Fibroblast of skin of right quadriceps (primary cell): Measurements from ENCODE around the gene SH3RF2.

Experiments used
- DNase-seq: peaks from one replicate; pipeline ENCODE4 v3.0.0-alpha.2; 2013

The SH3RF2 gene

GRCh38 chr5:146049704-146050026 is 113.3 kb downstream of the SH3RF2 start:
- DNase-seq = no peak

- DNase-seq = no peak
Observed at GRCh38 chr5:146050086-146050485, 113.7 kb downstream of the SH3RF2 start.

- peak; percentile 68 for DNase-seq
Observed at GRCh38 chr5:146051678-146052077, 115.3 kb downstream of the SH3RF2 start.

DNA sequence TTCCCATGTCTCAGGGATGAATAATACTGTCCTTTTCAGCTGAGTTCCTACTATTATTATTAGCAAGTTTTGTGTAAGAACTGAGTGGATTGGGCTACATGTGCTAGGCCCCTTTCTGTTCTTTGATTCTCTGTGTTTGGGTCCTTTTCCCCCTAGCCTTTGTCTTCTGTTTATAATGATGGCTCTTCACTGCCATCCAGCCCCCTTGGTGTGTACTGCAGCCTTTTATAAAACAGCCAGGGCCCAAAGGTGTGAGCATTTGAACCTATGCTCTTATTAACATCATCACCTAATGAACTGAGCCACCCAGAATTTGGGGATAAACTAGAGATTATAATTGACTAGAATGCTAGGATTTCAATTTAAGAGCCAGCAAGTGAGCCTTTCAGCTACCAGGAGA is 116.4 kb downstream of the SH3RF2 start:
- no peak for DNase-seq

- DNase-seq = no peak
Observed at GRCh38 chr5:146055432-146055831, 119.1 kb downstream of the SH3RF2 start.

GRCh38 chr5:146059460-146060220 is 123.3 kb downstream of the SH3RF2 start:
- peak; percentile 10 for DNase-seq

DNA sequence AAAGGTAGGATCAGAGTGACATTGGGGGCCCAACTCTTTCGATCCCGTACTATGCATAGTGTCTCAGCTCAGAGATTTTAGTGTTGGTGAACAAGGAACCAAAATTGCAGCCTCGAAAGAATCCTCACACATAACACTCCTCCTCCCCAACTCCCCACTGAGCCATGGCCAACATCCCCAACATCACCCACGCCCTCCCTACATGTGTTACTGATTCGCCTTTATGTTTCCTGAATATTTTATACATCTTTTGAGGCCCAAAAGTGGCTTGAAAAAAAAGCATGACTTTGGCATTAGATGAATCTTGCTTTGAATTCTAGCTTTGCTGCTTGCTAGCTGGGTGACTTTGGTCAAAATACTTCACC is 123.8 kb downstream of the SH3RF2 start:
- no peak for DNase-seq

GRCh38 chr5:146066968-146067367 is 130.6 kb downstream of the SH3RF2 start:
- DNase-seq = no peak

- no peak for DNase-seq
Observed at GRCh38 chr5:146068206-146068605, 131.8 kb downstream of the SH3RF2 start.

- DNase-seq = no peak
Observed at GRCh38 chr5:146068977-146069779, 132.8 kb downstream of the SH3RF2 start.

GRCh38 chr5:146069780-146070099 is 133.4 kb downstream of the SH3RF2 start:
- DNase-seq = no peak

DNA sequence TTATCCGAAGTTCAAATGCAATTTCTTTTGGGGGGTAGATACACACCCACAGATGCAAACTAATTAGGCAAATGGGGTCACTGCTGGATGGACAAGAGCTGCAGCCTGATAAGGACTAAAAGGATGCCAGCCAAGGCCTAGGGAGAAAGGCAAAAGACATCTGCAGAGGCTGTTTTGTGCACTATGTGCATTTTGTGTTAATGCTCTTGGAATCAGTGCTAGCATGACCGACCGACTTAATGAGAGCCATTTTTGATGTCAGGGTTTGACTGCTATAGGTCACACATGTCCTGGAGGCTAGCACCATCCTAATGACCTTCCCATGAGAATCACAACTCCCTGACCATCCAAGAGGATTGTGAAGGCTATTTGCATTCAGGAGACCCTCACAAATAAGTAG is 134.4 kb downstream of the SH3RF2 start:
- no peak for DNase-seq

GRCh38 chr5:146071171-146071570 is 134.8 kb downstream of the SH3RF2 start:
- no peak for DNase-seq

DNA sequence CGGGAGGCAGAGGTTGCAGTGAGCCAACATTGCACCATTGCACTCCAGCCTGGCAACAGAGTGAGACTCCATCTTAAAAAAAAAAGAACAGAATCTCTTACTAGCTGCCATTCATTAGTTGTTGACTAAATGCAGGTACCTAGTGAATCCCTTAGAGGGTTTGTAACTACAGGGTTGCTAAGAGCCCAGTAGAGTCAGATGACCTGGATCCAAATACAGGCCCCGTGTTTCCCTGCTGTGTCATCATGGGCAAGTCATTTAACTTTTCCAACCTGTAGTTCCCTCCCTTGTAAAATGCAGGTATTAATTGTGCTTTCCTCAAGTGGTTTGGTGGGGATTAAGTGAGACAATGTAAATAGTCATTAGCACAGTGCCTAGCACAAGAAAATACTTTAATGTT is 136.2 kb downstream of the SH3RF2 start:
- DNase-seq = no peak

GRCh38 chr5:146073239-146073900 is 137.0 kb downstream of the SH3RF2 start:
- DNase-seq = no peak

- DNase-seq = no peak
Observed at GRCh38 chr5:146076028-146076427, 139.7 kb downstream of the SH3RF2 start.

DNA sequence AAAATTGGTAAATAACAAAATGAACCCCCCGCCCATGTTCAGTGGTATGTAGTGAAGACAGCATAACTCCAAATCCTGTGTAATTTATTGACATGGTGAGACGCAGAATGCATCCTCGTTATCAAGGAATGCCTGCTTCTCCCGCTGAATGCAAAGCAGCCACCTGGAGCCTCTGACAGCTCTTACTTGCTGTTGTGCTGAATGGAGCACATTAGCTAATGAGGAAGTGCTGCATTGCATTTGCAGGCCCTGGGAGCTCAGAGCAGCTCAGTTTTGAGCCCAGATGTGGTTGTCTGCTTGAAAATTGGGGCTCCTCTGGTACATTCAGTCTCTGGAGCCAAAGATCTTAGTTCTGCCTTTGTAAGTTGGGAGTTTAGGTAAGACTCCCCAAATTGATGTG is 140.1 kb downstream of the SH3RF2 start:
- no peak for DNase-seq

DNA sequence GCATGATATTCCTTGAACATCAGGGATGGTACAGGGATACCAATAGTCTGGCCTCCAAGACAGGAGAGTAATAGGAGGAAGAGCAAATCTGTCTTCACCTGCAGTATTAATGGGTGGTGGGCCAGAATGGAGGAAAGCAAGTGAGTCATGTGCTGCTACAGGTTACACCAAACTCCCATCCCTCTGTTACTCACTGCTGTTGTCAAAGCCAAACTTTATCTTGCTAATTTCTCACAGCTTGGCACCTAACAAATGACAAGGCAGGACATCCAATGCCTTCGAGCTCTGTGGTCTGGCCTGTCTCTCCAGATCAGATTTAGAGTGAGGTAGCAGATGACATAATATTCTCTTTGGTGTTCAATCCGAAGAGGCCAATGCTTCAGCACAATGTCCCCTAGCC is 142.2 kb downstream of the SH3RF2 start:
- no peak for DNase-seq

DNA sequence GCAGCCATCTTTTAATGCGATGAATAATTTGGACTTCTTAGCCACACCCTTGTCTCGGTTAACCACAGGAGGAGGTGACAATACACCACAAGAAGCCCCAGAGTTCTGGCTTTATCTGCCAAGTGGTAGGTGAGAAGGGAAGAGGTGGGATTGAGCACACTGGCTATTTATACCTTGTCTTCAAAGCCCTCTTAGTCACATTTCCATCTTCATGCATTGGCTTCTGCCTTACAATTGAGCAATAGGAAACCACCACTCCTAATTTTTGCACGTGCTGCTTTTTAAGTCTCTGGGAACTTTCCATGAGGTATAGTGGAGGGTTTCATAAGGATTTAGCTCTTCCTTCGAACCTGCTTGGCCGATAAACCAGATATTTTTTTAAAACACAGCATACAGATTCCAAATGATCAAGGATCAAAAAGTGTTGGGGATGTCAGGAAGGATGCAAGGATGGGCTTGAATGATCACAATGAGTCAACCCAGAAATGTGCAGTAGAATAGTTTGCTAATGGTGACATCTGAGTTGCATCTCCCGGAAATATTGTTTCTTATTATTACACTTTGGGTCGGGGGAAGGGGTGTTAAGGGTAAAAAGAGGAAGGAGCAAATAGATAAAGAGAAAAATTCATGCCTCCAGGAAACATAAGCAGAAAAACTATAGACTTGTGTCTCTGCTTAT is 143.5 kb downstream of the SH3RF2 start:
- DNase-seq = peak; percentile 38

- peak; percentile 11 for DNase-seq
Observed at GRCh38 chr5:146081556-146081955, 145.2 kb downstream of the SH3RF2 start.

- no peak for DNase-seq
Observed at GRCh38 chr5:146082798-146083197, 146.4 kb downstream of the SH3RF2 start.

DNA sequence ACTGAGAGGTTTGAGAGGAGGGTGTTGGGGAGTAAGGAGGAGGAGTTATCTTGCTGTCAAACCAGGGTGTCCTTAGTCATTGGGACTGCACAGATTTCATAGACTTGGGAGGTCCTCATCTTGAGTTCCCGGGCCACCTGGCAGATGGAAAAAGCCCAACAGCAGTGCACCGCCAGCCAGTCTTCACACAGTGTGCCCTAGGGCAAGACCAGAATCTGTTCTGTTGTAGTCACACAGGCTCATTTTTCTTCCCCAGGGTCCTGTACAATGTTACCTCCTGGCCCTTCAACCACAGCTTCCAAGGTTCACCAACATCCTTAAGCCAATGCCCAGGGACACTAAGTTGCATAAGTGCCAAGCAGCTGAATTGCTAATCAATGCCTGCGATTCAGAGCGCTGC is 148.0 kb downstream of the SH3RF2 start:
- DNase-seq = no peak

DNA sequence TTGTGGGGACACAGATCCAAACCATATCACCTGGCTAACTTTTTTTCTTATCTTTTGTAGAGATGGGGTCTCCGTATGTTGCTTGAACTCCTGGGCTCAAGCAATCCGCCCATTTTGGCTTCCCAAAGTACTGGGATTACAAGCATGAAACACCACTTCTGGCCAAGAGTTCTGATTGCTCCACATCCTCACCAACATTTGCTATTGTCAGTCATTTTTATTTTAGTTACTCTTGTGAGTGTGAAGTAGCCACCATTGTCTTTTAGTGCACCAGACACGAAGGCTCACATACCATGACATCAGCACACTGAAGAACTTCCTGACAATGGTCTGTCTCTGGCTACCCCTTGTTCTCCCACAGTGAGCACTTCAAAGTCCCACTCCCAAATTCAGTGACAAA is 151.7 kb downstream of the SH3RF2 start:
- DNase-seq = no peak

- no peak for DNase-seq
Observed at GRCh38 chr5:146089287-146089686, 152.9 kb downstream of the SH3RF2 start.
